ENCODE results near the gene MBP.
"Not testable (repeated sequence)": the region's sequence is repeated elsewhere in the genome, so short reads cannot be mapped to it uniquely, and the experiment has no call there.

Gene MBP

GRCh38 chr18:76997951-76998808 lies 134.4 kb downstream of the MBP start:
- DNase-seq: no peak

DNA sequence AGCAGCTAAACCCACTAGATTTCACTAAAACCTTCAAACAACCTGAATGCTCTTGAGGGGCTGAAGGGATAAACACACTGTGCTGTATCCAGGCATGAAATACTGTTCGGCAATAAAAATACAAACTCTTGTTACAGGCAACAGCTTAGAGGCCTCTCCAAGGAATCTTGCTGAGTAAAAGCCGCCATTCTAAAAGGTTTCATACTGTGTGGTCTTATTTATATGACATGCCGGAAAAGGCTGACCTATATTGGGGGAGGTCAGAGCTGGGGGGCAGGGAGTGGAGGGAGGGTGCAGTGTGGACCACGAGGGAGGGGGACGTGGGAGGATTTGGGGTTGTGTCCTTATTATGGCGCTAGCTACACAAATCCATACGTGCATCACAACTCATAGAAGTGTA lies 136.2 kb downstream of the MBP start:
- no peak for DNase-seq

DNA sequence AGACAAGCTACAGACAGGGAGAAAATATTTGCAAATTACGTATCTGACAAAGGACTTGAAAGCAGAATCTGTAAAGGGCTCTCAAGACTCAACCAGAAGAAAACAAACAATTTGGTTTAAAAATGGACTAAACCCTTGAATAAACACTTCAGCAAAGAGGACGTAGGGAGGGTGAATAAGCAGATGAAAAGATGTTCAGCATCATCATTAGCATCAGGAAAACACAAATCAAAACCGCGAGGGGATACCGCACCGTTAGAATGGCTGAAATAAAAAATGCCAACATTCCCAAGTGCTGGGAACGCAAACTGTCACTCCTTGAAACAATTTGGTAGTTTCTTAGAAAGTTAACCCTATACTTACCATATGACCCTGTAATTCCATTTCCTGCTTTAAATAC lies 136.7 kb downstream of the MBP start:
- no peak for DNase-seq

GRCh38 chr18:76994086-76994654 lies 138.4 kb downstream of the MBP start:
- DNase-seq: no peak

DNA sequence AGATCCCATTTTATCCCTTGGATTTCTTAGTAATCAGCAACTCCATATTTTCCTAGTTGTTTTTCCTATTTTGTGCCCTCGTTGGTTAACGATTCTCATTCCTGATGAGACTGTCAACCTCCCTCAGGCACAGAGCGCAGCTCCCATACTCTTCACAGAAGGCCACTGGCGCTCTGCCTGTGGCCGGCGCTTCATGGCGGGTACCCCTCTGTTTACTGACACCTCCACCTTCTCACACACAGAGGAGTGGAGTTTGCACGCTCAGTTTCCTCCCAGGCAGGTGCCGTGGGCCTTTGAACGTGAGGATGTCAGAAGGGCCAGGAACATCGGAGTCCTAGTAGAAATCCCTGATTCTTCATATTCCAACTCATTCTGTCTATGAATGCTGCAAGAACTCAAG lies 139.0 kb downstream of the MBP start:
- DNase-seq: no peak

GRCh38 chr18:76993085-76993382 lies 139.5 kb downstream of the MBP start:
- no peak for DNase-seq

DNA sequence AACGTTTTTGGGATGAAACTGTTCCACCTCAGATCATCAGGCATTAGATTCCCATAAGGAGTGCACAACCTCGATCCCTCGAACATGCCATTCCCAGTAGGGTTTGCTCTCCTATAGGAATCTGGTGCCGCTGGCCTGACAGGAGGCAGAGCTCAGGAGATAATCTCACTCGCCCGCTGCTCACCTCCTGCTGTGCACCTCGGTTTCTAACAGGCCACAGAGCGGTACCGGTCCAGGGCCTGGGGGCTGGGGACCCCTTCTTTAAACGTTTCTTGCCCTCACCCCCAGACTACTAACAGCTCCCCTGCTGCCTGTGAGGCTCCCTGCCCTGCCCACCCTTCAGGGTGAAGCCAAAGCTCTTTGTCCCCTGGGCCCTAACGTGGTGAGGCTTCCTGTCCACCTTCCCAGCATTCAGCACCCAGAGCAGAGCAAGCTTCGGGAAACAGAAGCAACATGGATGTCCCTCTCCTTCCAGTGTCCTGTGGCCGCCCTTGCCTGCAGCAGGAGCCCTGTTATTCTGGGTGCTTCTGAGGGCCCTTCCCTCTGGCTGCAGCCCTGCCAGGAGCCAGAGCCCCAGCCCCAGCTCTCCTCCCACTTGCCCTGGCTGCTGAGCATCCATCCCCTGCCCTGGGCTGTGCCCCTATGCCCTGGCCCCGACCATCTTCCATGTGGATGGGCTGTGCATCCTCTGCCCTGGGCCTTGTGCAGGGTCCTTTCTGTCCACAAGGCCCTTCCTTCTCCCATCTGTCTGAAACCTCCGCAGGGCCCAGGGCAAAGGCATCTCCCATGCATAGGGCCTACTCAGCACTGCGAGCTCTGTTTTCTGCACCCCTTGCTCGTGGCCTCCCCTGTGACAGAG lies 140.1 kb downstream of the MBP start:
- DNase-seq: no peak

DNA sequence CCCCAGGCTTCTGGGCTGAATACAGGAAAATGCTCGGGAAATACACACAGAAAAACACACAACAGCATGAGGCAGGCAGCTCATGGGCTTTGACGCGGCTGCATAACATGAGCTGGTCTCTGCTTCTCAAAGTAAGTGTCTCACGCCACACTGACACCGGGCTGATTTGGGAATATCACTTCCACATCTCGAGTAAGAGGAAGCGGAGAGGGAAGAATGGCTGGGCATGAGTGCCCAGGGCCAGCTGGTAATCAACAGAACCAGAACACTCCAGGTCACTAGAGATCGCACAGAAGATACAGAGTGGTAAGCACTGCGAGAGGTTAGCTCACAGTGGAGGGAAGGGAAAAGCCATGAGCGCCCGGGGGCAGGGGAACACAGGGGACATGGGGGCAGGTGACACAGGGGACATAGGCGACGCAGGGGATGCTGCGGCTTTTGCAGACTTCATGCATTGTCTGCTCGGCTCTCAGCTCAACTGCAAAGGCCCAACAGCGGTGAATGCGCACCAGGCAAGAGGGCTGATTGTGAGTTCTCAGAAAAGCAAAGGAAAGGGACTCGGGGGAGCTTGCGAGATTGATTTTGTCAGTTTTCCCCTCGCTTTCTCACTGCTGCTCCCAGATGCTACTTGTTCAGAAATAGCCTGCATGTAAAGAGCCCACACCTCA lies 141.4 kb downstream of the MBP start:
- no peak for DNase-seq

- not testable (repeated sequence) for DNase-seq
These were observed 142.1 kb downstream of the MBP start for GRCh38 chr18:76990343-76991020.

DNA sequence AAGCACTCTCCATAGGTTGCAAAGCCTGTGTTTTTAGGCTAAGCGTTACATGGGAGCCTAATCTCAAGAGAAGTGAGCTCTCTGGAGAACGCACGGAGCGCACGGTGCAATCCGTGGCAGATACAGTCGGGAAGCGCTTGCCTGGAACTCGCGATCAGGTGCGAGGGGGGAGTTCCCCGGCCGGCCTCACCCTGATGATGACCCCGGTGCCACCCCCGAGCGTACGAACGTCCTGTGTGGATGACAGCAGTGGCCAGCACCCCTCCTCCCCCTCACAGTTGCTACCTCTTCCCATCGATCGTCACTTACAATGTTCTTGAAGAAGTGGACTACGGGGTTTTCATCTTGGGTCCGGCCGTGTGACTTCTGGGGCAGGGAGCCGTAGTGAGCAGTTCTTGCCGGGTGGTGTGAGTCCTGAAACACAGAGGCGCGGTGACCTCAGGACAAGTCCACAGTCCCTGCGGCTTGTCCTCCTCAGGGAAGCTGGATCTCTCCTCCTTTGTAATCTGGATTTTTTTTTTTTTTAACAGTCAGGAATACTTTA lies 142.9 kb downstream of the MBP start:
- DNase-seq: no peak

- no peak for DNase-seq
These were observed 143.5 kb downstream of the MBP start for GRCh38 chr18:76988827-76989646.

DNA sequence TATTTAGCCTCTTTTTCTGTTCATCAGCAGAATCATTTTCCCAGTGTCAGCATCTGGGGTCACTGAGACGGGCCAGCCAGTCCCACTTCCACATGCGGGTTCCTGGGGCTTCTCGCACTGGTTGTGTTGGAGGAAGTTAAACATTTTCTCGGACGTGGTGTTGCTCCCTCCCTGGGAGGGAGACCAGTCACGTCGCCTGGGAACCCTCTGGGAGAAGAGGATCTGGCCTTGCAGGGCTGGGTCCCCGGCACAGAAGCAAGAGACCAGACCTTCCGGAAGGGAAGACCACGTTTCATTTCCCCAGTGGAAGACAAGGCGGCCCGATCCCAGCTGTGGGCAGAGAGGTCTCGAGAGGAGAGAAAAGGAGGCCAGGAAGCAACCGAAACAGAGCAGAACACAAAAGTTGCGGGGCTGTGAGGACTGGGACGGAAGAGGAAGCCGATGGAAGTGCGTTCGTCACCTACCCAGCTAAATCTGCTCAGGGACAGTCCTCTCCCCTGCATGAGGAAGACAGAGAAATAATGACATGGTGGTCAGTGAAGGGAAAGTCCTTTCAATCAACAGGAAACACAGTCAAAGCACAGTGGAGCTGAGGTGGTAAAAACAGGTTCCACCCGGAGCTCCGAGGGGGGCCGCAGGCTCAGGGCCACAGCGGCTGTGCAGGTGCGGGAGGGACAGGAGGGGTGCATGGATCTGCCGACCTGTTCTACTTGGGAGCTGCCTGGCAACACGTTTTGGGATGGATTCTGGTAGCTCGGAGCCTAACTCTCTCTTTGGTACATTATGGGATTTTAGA lies 144.4 kb downstream of the MBP start:
- no peak for DNase-seq

DNA sequence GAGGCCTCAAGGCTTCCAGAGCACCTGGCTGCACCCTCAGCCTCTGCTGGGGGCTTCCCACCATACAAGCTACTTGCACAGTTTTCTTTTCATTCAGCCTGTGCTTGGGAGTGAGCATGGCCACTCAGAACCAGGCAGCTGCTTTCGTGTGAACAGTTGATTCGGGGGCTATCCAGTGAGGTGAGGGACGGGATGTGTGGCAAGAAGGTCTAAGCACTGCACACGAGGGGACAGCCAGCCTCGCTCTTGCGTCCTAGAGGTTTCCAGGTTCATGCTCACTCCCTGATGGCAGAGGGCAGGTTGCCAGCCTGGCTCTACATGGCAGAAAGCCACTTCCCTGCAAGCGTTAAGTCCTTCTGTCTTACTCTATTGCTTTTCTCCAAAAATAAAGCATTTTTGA lies 146.2 kb downstream of the MBP start:
- DNase-seq: no peak

DNA sequence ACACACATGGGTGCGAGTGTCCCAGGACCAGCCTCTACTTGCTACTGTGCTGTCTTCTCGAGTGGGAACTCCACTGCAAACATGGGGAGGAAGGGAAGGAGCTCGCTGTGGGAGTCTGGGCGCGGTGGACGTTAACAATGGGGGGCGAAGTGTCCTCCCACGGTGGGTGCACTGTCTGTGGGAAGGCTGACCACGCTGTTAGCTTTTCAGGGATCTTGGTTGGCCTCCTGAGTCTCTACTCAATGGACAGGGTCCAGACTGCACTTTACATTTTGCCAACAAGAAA lies 146.7 kb downstream of the MBP start:
- no peak for DNase-seq

DNA sequence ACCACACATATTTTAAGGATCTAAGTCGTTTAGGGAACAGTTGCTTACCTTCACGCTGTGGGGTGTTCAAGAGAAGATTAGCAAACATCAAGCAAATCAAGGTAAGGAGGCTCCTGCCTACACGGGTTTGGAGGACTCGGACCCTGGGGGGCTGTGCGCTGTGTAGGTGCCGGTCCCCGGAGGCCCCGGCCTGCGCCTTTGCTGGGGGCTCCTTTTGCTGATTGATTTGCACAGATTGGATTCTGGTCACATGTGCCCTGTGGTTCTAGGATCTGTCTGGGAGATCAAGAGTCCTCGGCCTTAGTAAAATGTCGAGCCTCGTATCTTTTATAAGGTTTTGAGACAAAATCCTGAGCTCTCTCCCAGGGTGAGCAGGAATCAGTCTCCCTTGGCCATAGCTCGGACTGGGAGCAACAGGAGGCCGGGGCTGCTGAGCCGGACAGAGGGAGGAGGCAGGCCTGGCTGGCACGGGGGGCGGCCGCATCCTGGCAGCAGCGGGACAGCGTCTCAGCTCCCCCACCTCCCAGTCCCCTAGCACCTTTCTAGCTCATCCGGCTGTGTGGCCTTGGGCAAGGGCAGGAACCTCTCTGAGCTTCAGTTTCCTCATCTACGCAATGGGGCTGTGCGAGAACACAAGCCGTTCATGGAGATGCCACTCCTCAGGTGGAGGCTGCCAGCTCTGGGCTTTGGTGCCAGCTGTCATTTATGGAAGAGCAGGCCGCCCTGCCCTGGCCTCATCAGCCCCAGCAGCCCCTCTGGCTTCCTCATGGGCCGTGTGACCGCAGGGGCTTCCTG lies 147.2 kb downstream of the MBP start:
- no peak for DNase-seq

DNA sequence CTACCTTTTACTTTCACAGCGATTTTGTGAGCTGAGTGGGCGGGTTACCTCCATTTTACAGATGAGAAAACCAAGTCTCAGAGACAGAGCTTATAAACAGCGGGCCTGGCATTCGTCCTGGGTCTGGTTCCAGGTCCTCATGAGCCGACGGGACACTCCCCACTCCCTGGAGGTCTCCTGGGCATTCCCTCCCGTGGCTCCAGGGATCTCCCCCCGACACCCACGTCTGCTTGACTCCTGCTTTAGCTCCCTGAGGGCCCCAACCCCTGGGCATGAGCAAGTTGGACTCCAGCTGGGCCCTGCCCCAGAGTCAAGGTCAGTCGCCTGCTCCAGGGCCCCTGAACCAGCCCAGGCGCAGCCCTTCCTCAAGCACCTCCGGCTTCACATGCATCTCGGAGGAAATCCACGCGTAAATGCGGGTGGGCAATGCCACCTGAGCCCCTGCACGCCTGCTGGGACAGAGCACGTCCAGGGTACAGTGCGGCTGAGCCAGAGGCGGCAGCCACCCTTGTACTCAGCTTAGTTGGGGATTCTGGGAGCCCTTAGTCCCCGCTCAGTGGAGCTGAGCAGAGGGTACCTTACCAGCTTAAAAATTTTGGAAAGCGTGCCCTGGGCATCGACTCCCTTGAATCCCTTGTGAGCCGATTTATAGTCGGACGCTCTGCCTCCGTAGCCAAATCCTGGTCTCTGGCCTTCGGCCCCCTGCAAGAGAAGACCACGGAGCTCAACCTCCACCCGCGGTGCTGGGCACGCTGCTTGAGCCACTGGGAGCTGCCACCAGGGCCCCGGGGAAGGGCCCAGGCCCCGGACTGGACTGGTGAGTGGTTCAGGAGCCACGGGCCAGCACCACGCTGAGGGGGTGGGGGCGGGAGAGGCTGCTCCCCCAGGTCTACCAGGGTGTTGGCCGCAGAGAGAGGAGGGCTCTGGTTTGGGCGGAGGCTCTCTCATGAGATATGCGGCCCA lies 148.1 kb downstream of the MBP start:
- no peak for DNase-seq

DNA sequence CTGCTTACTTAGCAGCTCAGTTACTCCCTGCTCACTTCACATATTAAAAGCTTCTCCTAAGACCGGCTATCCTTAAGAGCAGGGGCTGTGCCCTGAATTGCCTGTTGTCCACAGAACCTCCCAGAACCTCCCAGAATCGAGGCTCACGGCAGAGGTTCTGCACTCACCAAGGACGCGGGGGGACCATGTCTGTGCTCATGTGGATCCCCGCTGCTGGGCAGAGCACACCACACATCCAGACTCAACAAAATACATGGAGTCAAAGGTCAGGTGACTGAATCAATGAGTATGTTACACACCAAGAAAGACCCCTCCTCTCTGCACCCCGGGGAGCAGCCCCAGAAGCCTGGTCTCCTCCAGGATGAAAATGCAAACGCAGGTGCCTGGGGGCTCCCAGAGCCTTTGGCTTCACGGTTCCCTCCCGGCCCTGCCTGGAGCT lies 149.0 kb downstream of the MBP start:
- DNase-seq: no peak

DNA sequence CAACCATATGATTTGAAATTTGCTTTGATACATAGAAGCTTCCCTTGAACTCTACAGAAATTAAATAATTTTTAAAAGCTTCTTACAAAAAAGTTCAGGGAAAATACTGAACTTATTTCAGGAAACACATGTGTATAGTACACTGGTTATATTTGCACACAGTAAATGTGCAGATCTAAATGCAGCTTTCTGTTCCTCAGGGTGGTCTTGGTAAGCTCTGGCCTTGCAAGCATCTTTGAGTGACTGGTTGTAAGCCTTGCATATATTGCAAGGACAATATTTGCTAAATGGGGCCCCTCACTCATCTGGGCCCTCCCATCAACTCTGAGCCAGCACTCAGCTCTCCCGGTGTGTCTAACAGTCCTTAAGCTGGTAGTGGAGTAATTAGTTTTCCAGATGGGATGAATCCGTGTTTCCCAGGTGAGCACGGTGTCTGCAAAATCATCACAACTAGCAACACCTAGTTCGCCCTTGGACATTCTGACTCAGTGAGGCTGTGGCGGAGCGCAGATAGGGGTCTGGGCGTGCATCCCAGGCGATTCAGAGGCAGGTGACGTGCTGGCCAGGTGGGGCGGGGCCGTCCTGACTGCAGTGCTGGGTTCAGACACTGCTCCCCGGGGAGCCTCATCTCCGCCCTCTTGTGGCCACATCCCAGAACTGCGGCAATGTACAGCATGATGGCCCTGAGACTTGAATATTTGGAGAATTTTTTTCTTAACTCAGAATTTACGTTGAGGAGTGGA lies 149.6 kb downstream of the MBP start:
- DNase-seq: peak; percentile 85
